ENCODE data around the gene MT1F.

The MT1F gene

GRCh38 chr16:56625943-56626654 lies 31.7 kb upstream of the MT1F start:
- no peak for DNase-seq (ENCODE audit: low read depth in 2 of 2)

GRCh38 chr16:56626685-56627084 lies 31.1 kb upstream of the MT1F start:
- no peak for DNase-seq (ENCODE audit: low read depth in 2 of 2)

GRCh38 chr16:56628486-56629350 lies 29.0 kb upstream of the MT1F start:
- DNase-seq (ENCODE audit: low read depth in 2 of 2), result no peak

- DNase-seq (ENCODE audit: low read depth in 2 of 2), result no peak
These were observed 28.2 kb upstream of the MT1F start for GRCh38 chr16:56629531-56629930.

- DNase-seq (ENCODE audit: low read depth in 2 of 2), result no peak
These were observed 27.6 kb upstream of the MT1F start for GRCh38 chr16:56630134-56630533.

- no peak for DNase-seq (ENCODE audit: low read depth in 2 of 2)
These were observed 26.6 kb upstream of the MT1F start for GRCh38 chr16:56631197-56631596.

GRCh38 chr16:56631832-56632155 lies 26.0 kb upstream of the MT1F start:
- no peak for DNase-seq (ENCODE audit: low read depth in 2 of 2)

GRCh38 chr16:56632156-56632847 lies 25.5 kb upstream of the MT1F start, which contains the start of gene MT1M:
Gene MT1M, plus strand, starts transcription at chr16:56632659. Its CDS starts 73 bp downstream, at chr16:56632732.
- no peak for DNase-seq (ENCODE audit: low read depth in 2 of 2)

GRCh38 chr16:56632848-56633365 lies 24.9 kb upstream of the MT1F start:
- DNase-seq (ENCODE audit: low read depth in 2 of 2), result no peak

GRCh38 chr16:56633535-56633934 lies 24.2 kb upstream of the MT1F start:
- DNase-seq (ENCODE audit: low read depth in 2 of 2), result no peak

GRCh38 chr16:56634715-56635440 lies 22.9 kb upstream of the MT1F start:
- DNase-seq (ENCODE audit: low read depth in 2 of 2), result no peak

GRCh38 chr16:56635441-56635967 lies 22.3 kb upstream of the MT1F start:
- no peak for DNase-seq (ENCODE audit: low read depth in 2 of 2)

- no peak for DNase-seq (ENCODE audit: low read depth in 2 of 2)
These were observed 20.9 kb upstream of the MT1F start for GRCh38 chr16:56636616-56637413.

- no peak for DNase-seq (ENCODE audit: low read depth in 2 of 2)
These were observed 19.7 kb upstream of the MT1F start, which contains the start of gene MT1A for GRCh38 chr16:56637814-56638750. Gene MT1A, plus strand, starts transcription at chr16:56638666. Its CDS starts 73 bp downstream, at chr16:56638739.

- DNase-seq (ENCODE audit: low read depth in 2 of 2), result no peak
These were observed 18.7 kb upstream of the MT1F start for GRCh38 chr16:56639045-56639444.

GRCh38 chr16:56640076-56640475 lies 17.7 kb upstream of the MT1F start:
- DNase-seq (ENCODE audit: low read depth in 2 of 2), result no peak

GRCh38 chr16:56641166-56641565 lies 16.6 kb upstream of the MT1F start:
- DNase-seq (ENCODE audit: low read depth in 2 of 2), result no peak

GRCh38 chr16:56643080-56643778 lies 14.5 kb upstream of the MT1F start:
- DNase-seq (ENCODE audit: low read depth in 2 of 2), result peak; percentile 68 to 79

GRCh38 chr16:56643833-56644232 lies 13.9 kb upstream of the MT1F start:
- DNase-seq (ENCODE audit: low read depth in 2 of 2), result no peak

Measured in stimulated activated CD4-positive, alpha-beta T cell treated with anti-CD3 and anti-CD28 coated beads, Interleukin-4, amount 100 ng/mL, for 48 hours (primary cell).